NK-92 (cell line): ENCODE data around the gene SEC61A1.

Source experiments
- DNase-seq: peaks from one replicate; lab custom pipeline; 2025; ENCODE audit not compliant: unreplicated experiment; lab: John Stamatoyannopoulos, UW

Gene SEC61A1

DNA sequence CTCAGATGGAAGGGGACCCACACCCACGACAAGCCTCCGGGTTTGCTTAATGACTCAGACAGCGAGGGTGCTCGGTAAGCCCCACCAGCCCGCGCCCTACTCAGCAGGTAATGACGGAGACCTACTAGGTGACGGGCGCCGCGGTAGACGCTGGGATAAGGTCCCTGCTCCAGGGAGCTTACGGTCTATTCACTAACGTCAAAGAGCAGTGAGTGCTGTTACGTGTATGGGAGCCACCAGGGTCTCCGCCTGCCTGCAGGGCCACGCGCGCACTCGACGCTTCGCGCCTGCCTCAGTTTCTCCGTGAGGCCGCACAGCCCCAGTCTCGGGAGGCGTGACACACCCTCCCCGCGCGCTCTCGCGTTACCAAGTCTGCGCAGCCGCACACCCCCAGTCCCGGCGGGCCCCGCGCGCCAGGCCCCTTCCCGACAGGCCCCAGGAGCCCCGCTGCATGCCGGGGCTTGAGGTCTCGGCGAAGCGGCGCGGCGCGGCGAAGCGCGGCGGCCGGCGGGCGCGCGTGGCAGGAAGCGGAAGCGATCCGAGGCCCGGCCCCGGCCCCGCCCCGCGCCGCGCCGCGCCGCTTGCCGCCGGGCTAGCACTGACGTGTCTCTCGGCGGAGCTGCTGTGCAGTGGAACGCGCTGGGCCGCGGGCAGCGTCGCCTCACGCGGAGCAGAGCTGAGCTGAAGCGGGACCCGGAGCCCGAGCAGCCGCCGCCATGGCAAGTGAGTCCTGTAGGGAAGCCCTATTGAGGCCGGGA is at the start of gene SEC61A1:
Gene SEC61A1 (plus strand): TSS at position 601 of the 758 bp plus-strand sequence. CDS start 116 bp downstream, at position 717.
- DNase-seq, result peak; percentile 74

GRCh38 chr3:128004661-128005060 is 47.6 kb upstream of the SEC61A1 start:
- DNase-seq, result no peak

- DNase-seq, result no peak
These were observed 45.9 kb upstream of the SEC61A1 start for GRCh38 chr3:128006061-128007032.

DNA sequence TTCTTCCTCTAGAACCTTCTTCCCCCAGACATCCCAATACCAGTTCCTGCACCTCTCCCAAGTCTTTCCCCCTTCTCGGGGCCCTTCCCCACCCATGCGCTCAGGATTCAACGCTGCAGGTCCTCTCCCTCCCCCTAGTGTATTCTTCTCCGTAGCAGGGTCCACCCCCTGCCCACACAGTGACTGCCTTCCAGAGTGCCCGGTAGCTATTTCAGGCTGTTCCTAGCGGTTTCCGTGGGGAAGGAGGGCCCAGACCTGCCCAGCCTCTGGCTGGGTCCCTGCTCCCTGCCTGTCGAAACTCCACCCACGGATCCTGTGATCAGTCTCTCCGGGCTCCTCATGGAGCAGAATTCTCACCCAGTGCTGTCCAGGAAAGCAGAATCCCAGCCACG is 45.2 kb upstream of the SEC61A1 start:
- no peak for DNase-seq

GRCh38 chr3:128009952-128010846 is 42.0 kb upstream of the SEC61A1 start:
- no peak for DNase-seq

DNA sequence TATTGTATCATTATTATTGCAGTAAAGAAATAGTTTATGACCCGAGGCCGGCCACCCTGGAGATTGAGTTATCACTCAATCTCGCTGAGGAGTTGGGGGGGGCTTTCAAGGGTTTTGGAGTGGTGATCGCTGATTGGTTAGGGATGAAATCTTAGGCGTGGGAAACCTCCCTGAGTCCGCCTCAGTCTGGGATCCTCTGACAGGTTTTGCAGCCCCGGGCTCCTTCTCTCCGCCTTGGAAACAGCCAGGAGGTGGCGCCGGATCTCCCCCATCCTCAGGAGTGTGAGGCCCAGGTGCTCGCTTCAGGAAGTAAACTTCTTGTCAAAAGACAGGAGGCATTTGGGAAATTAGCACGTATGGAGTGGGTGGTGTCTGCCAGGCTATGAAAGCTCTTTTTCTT is 41.1 kb upstream of the SEC61A1 start:
- DNase-seq, result no peak

GRCh38 chr3:128012050-128012449 is 40.2 kb upstream of the SEC61A1 start:
- DNase-seq, result no peak

DNA sequence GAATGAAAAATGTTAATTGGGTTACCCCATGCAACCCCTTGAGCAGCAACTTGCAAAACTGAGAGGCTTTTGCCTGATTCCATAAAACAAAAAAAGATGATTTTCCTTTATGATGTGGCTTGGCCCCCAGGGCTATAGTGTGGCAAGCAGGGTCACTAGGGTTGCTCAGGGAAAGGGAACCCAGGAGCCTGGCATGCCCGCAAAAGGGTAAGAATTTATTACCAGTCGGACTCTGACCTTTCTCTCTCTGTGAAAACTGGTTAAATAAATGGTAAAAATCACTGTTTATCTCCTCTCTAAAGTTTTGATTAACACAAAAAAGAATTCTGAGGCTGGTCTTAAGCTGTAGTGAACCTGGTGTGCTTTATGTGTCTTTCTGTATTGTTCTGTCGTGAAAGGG is 37.7 kb upstream of the SEC61A1 start:
- DNase-seq, result no peak

GRCh38 chr3:128016502-128016901 is 35.7 kb upstream of the SEC61A1 start:
- DNase-seq, result no peak

DNA sequence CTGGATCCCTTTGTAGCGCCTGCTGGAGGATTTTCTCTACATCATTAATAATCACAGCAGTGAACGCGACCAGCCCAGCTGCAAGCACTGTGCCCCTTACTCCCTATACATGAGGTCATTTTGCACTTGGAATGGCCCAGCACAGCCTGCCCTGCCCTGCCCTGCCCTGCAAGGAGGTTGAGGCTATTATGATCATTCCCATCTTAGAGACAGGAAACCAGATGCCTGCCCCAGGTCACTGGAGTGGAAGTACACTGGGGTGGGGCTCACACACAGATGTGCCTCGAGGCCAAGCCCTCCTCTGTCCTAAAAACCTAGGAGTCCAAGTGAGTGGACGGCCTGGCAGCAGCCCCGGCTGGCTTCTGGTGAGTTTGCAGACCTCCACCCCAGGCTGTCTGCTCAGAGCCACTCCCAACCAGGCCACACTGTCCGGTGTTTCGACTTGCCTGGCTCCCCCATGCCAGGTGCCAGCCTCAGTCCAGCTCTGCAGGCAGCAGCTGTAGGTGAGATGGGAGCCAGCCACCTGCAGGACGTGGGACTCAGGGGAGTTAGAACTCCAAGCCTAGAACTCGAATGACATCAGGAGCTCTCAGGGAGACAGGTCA is 30.4 kb upstream of the SEC61A1 start:
- no peak for DNase-seq

- DNase-seq, result no peak
These were observed 19.1 kb upstream of the SEC61A1 start for GRCh38 chr3:128033102-128033501.

GRCh38 chr3:128036119-128036518 is 16.1 kb upstream of the SEC61A1 start:
- DNase-seq, result no peak

- no peak for DNase-seq
These were observed 12.2 kb upstream of the SEC61A1 start for GRCh38 chr3:128040041-128040440.

- DNase-seq, result no peak
These were observed 11.6 kb upstream of the SEC61A1 start for GRCh38 chr3:128040660-128041059.

GRCh38 chr3:128041344-128041743 is 10.9 kb upstream of the SEC61A1 start:
- no peak for DNase-seq

DNA sequence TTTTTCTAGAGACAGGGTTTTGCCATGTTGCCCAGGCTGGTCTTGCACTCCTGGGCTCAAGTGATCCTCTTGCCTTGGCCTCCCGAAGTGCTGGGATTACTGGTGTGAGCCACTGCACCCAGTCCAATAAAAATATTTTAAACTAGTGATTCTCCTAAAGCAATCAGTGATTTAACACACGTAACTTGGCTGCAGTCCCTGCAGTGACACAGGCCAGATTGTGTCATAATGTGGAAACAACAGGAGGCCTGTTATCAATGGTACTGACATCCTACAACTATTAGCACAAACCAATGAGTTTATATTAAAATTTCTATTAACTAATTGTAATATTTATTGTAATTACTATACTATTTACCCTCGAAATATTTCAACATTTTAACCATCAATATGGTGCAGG is 1.6 kb upstream of the SEC61A1 start:
- no peak for DNase-seq

DNA sequence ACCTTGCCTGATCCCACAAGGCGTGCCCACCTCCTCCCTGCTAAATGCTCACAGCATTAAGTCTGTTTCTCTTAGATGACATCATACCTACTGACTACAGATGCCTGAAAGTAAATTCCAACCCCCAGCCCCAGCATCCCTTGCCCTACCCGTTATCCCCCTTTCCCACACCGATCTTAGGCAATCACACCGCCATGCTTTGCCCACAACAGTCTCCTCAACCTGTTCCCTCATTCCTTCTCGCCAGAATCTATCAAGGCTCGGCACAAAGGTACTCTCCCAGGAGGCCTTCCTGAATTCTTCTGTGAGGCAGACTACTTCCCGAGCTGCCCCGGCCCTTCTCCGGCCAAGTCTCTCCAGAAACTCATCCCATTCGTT is 789 bp upstream of the SEC61A1 start:
- DNase-seq, result no peak

- DNase-seq, result no peak
These were observed 536 bp downstream of the SEC61A1 start for GRCh38 chr3:128052595-128053351.

GRCh38 chr3:128053614-128054013 is 1.4 kb downstream of the SEC61A1 start:
- DNase-seq, result no peak

GRCh38 chr3:128054367-128054766 is 2.1 kb downstream of the SEC61A1 start:
- DNase-seq, result no peak
